GM21723 (cell line): ENCODE measurements around the gene TEKT2.
A peak's percentile ranks its signal among the peaks of the same experiment; 100 is the strongest.

Experiments used
- ATAC-seq: cut with Tn5 transposase; IDR thresholded peaks from one replicate; pipeline ENCODE4 v1.9.1; 2021; ENCODE audit warnings: mild to moderate bottlenecking, moderate library complexity; ENCODE audit not compliant: unreplicated experiment

Gene TEKT2

DNA sequence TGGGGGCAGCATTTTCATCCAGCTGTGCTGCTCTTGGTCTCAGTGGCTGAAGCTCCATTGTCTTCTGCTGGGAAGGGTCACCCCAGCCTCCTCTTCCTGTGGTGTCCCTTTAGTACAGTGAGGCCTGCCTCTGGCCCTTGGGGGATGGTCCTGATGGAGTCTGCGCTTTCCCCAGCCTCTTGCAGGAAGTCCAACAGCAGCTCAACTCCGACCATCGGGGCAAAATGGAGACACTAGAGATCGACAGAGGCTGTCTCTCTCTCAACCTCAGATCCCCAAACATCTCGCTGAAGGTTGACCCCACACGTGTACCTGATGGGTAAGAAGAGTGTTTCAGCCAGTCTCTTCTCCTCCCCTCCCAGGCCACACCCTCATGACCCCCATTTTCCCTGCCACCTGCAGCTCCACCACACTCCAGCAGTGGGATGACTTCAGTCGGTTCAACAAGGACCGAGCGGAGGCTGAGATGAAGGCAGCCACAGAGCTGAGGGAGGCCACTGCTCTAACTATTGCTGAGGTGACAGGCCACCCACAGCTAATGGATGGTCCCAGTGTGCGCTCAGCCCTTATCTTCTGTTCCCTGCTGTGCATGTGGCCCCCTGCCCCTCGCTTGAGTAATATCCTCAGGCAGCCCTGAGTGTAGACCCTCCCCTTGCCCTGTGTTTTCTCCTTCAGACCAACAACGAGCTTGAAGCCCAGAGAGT, 2.8 kb downstream of the TEKT2 start:
- ATAC-seq = no peak

DNA sequence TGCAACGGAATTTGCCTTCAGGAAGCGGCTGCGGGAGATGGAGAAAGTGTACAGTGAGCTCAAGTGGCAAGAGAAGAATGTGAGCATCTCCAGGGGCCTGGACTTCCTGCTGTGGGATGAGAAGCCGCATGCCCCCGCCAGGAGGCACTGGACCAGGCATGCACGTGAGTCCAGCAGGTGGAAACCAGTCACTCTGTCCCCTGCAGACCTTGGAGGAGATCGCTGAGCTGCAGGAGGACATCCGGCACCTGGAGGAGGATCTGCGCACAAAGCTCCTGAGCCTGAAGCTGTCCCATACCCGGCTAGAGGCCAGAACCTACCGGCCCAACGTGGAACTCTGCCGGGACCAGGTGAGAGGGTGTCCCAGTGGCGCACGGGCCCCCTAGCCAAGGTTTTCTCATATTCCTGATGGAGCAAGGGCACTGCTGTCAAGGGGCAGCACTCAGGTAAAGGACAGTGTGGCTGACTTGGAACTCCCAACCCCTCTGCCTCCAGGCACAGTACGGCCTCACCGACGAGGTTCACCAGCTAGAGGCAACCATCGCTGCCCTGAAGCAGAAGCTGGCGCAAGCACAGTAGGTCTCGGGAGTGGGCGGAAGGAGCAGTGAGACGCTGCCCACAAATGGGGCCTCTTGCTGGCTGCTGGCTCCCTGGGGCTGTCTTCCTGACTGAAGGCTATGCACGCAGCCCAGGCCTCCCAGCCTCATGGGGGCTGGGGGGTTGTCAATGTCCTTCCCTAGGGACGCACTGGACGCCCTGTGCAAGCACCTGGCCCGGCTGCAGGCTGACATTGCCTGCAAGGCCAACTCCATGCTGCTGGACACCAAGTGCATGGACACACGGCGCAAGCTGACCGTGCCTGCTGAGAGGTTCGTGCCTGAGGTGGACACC, 3.6 kb downstream of the TEKT2 start:
- no peak for ATAC-seq

GRCh38 chr1:36088265-36088576, 4.3 kb downstream of the TEKT2 start:
- no peak for ATAC-seq

DNA sequence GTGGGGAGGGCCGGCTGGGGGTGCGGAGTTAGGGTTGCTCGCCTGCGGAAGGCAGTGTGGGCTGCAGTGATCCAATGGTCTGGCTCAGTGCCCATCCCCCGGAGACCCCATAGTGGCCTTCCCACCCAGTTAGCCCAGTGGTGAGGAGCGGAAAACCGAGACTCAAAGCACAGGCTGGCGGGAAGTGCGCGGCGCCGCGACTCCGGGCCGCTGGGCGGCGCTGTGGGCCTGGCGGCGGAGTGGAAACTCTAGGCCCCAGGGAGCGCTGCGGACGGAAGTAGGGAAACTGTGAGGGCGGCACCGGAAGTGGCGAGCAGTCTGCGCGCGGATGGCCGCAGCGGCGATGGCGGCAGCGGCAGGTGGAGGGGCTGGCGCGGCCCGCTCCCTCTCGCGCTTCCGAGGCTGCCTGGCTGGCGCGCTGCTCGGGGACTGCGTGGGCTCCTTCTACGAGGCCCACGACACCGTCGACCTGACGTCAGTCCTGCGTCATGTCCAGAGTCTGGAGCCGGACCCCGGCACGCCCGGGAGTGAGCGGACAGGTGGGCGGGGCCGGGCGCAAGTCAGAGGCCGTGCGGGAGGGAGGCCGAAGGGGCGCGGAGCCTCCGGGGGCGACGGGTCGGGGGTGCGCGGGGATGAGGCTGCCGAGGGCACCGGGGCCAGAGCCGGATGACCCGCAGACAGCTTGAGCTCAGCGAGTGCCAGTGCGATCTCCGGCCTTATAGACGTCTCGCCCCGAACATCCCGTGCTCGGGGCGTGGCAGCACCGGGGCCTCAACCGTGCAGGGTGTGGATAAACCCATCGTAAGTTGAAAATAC, 4.9 kb downstream of the TEKT2 start, which contains the start of gene ADPRS:
Gene ADPRS (plus strand): TSS at position 316 of the 816 bp plus-strand sequence. CDS start 13 bp downstream, at position 329.
- peak; percentile 79 for ATAC-seq

DNA sequence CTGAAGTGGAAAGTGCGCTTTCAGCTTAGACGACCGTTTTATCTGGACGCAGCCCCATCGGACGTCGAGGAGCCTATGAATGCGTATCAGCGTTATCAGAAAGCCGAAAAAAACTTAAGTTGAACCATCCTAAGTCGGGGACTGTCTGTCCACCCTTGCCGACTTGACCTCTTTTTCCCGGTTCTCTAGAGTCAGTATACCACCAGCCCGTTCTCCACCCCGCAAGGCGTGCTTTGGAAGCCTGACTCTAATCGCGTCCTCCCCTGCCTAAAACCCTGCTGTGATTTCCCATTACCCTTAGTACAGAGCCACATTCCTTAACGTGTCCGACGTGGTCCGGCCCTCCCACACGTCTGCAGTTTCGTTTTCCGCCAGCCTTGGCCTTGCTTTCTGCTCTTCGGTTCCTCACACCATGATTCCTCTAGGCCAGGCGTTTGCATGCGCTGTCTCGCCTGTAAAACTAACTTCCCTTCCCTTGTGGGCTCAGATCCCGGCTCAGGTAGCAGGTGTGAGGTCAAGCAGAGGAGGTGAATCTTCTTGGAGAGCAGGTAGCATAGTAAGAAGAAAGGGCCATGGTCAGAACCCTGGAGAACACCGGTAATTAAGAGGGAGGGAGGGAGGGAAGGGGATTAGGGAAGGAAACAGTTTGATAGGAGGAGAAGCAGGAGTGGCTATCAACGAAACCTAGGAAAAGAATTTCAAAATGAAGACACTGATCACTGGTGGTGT, 5.7 kb downstream of the TEKT2 start:
- ATAC-seq = no peak

DNA sequence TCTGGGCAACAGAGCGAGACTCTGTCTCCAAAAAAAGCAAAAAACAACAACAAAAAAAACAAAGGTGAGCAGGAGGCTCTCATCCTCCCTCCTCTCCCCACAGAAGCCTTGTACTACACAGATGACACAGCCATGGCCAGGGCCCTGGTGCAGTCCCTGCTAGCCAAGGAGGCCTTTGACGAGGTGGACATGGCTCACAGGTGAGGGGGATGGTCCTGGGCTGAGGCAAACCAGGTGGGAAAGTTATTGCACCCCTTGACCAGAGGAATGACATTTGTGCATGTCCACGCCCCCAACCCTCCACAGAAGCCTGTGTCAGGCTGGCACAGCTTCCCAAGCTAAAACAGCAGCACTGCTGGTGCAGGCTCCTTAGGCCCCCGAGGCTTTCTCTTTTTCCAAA, 7.2 kb downstream of the TEKT2 start:
- ATAC-seq = no peak

GRCh38 chr1:36091698-36092097, 7.8 kb downstream of the TEKT2 start:
- no peak for ATAC-seq

DNA sequence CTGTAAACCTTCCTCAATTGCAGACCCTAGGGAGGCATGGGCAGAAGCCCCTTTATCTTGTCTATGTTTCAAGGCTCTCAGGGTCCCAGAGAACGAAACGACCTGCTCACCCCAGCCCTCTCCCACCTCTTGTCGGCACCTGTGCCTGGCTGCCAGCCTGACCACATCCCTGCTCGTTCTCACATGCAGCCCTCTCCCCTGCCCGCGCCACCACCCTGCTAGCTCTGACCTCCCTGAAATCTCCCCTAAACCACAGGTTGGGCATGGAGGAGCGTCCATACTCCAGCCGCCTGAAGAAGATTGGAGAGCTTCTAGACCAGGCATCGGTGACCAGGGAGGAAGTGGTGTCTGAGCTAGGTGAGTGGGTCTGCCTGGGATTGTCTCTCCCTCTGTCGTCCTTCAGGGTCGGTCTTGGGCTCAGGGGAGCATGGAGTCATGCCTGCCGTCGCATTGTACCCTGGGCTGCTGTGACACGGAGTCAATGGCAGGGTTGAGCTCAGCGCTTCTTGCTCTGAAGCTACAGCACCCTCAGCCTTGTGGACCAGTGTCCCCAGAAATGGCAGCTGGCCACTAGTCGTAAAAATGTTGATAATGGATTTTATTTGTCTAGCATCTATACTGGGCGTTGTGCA, 8.4 kb downstream of the TEKT2 start:
- ATAC-seq = no peak

- no peak for ATAC-seq
Observed at GRCh38 chr1:36092798-36093185, 8.9 kb downstream of the TEKT2 start.

DNA sequence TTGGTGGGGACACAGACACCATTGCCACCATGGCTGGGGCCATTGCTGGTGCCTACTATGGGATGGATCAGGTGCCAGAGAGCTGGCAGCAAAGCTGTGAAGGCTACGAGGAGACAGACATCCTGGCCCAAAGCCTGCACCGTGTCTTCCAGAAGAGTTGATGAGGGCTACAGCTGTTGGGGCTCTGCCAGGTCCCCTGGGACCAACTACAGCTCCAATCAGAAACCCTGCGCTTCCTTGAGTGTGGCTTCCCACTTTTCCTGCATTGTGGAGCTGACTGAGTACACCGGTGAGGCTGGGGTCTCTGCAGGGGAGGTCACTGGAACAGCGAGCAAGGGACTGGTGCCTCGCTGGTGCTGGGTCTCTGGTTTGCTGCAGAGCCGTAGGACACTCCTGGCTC, 9.3 kb downstream of the TEKT2 start:
- no peak for ATAC-seq

GRCh38 chr1:36093929-36094328, 10.0 kb downstream of the TEKT2 start:
- no peak for ATAC-seq

- no peak for ATAC-seq
Observed at GRCh38 chr1:36094621-36095061, 10.7 kb downstream of the TEKT2 start.

DNA sequence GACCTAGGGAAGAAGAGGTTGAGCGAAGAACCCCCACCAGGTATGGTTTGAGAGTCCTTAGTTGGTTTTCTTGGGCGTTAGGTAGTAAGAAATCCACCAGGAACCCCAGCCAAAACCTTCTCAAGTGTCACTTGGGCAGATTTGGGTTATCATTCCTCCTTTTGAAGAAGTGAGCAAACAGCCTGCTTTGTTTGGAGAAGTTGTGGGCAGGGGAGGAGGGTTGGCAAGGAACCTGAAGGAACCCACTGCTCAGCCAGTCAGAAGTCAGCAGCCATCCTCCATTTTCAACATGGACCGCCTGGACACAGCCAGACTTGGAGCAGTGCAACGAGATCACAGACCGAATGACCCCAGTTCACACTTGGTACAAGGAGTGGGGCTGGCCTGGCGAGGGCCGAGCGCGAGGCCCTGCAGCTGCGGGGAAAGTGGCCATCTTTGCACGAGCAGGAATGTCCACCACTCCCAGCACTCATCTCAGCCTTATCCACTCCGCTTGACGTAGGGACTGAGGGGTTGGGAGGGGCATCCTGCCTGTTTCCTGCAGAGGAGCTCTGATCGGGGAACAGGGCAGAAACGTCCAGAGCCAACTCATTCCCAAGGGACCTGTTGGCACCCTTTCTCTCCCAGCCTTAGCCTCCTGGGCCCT, 12.0 kb downstream of the TEKT2 start:
- ATAC-seq = no peak

DNA sequence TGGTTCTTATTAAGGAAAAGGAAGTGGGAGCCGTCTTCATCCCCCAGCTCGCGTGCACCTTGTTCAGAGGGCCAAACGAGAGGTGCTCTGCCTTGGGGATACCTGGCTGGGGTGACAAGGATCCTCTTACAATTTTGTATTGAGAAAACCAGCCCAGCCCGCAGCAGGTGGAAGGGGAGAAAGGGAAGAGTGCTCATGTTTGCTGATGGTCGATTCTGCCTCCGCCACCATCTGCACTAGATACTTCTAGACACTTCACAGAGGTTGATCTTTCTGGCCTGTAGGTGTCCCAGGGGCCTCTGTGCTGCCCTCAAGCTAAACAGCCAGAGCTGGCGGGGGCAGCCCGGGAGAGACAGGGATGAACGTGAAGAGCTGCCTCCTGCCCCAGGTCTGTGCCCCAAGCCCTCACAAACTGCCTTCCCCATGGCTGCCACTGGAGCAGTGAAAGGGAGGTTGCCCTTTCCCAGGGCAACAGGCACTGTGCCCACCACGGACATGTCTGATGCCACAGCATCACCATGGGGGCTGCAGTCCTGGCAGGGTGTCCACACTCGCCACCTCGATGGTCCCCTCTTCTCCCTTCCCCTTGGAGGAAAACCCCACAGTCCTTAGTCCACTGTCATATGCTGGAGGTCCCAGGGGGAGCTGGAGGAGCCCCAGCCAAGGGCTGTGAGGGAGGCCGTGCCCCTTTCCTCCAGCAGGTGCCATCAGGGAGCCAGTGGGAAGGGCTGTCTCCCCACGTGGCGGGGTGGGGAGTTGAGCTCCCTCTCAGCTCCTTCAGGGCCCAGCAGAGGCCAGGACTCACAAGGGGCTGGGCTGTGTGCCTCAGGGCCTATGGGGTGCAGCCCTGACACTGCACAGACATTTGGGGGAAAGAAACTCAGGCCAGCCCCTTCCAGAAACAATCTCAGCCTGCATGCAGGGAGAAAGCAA, 12.9 kb downstream of the TEKT2 start:
- ATAC-seq = no peak

DNA sequence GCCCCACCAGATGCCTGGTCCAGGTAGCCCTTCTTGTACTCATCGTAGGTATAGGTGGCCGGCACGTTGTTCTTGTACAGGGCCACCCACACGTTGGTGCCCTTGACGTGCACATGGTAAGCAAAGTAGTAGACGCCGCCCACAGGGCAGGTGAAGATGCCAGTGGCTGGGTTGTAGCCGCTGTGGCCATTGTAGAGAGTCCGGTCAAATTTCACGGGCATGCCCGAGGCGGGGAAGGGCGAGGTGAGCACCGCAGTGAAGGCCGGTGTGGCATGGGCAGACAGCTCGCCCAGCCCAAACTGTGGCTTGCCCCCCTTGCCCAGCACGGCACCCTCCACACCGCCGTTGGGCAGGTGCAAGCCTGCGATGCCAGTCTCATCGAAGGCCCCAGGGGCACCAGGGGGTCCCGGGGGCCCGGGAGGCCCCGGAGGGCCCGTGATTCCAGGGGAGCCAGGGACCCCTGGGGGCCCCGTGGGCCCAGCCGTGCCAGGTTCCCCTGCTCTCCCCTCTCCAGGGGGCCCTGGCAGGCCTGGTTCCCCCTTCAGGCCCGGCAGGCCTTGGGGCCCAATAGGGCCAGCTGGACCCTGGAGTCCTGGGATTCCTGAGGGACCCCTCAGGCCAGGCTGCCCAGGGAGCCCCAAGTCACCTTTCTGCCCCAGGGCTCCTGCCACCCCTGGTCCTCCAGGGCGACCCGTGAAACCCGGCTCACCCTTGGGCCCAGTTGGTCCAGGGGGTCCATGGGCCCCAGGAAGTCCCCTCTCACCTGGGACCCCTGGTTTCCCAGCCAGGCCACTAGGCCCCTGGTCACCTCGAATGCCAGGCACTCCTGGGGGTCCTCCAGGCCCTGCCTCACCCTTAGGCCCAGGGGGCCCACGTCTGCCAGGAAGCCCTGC, 14.0 kb downstream of the TEKT2 start:
- no peak for ATAC-seq

DNA sequence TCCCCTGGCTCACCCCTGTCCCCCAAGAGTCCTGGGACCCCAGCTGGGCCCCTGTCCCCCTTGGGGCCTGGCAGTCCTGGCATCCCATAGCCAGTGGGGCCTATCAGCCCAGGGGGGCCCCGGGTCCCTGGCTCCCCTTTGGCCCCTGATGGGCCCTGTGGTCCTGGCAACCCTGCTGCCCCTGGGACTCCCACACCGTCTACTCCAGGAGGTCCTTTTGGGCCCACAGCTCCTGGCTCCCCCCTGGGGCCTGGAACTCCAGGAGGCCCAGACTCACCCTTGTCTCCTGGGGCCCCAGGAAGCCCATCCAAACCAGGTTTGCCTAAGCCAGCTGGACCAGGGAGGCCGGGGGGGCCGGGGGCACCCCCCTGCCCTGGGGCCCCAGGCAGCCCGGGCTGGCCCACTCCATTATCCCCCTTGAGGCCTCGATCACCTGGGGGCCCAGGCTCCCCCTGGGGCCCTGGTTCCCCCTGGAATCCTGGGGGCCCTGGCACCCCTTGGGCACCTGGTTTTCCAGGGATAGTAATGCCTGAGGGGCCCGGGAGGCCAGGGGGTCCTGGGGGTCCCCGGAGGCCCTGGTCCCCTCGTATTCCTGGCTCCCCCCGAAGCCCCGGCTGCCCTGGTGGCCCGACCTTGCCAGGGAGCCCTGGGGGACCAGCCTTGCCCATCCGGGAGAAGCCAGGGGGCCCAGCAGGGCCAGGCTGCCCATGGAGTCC, 14.9 kb downstream of the TEKT2 start:
- ATAC-seq = no peak
